PC-9 (cell line): ENCODE measurements around the gene NLGN1. TPM values are rescaled to one million over a fixed set of nuclear protein-coding genes. Genes with fewer than 3 reads are reported as not detected.
A peak's percentile ranks its signal among the peaks of the same experiment; 100 is the strongest.

Experiments used
- BruUV-seq: library from RNA; stranded (reverse); fragments of 400-500 nt; replicated peaks from 2 replicates; lab custom pipeline; 2021; lab: Mats Ljungman, UMichigan
- CTCF ChIA-PET: fragments of 300-600 bp; sonication (Branson Sonifier 250); formaldehyde crosslinking; loops from one replicate; lab custom pipeline; 2022; ENCODE audit warnings: antibody characterized with exemption; lab: Charles Lee
- POLR2A ChIA-PET: fragments of 300-600 bp; sonication (Branson Sonifier 250); formaldehyde crosslinking; loops from one replicate; lab custom pipeline; 2022; ENCODE audit warnings: antibody characterized with exemption; ENCODE audit not compliant: unreplicated experiment; lab: Charles Lee
- DNase-seq, 2 experiments: peaks; one replicate each; pipeline versions ENCODE4 v3.0.0 to v3.0.0-alpha.2; 2015 to 2022; ENCODE audit warnings: mixed read lengths in 1 of 2
- H2AFZ ChIP-seq: fragments of 200-600 bp; sonication (generic); 2 replicates; pipeline ENCODE4 v1.8.1; 2017; ENCODE audit warnings: antibody characterized with exemption
- H3F3A ChIP-seq: fragments of 200-600 bp; sonication (generic); 2 replicates; pipeline ENCODE4 v1.8.1; 2017; ENCODE audit warnings: antibody characterized with exemption, mild to moderate bottlenecking, low read depth; ENCODE audit not compliant: insufficient read depth
- H3K27ac ChIP-seq: fragments of 200-600 bp; sonication (generic); 2 replicates; pipeline ENCODE4 v1.6.1; 2016; ENCODE audit warnings: mixed run types
- H3K27me3 ChIP-seq: fragments of 200-600 bp; sonication (generic); 2 replicates; pipeline ENCODE4 v1.6.1; 2016; ENCODE audit warnings: low read depth, mixed run types; ENCODE audit not compliant: insufficient read depth
- H3K36me3 ChIP-seq: fragments of 200-600 bp; sonication (generic); 2 replicates; pipeline ENCODE4 v1.6.1; 2016; ENCODE audit warnings: low read depth, mixed run types
- H3K4me1 ChIP-seq: fragments of 200-600 bp; sonication (generic); replicated peaks from 2 replicates; pipeline ENCODE4 v1.6.1; 2016; ENCODE audit warnings: mixed run types; ENCODE audit not compliant: insufficient read depth
- H3K4me2 ChIP-seq: fragments of 200-600 bp; sonication (generic); 2 replicates; pipeline ENCODE4 v1.6.1; 2017; ENCODE audit warnings: mixed run types
- H3K4me3 ChIP-seq: fragments of 200-600 bp; sonication (generic); 2 replicates; pipeline ENCODE4 v1.6.1; 2016; ENCODE audit warnings: mixed run types
- H3K79me2 ChIP-seq: fragments of 200-600 bp; sonication (generic); 2 replicates; pipeline ENCODE4 v1.6.1; 2017; ENCODE audit warnings: low read depth, mixed run types
- H3K9me2 ChIP-seq: fragments of 200-600 bp; sonication (generic); 2 replicates; pipeline ENCODE4 v1.8.1; 2017; ENCODE audit warnings: mild to moderate bottlenecking; ENCODE audit not compliant: insufficient read depth
- H3K9me3 ChIP-seq: fragments of 200-600 bp; sonication (generic); 2 replicates; pipeline ENCODE4 v1.8.1; 2016; ENCODE audit warnings: low read depth; ENCODE audit not compliant: insufficient read depth
- H4K20me1 ChIP-seq: fragments of 200-600 bp; sonication (generic); 2 replicates; pipeline ENCODE4 v1.8.1; 2017; ENCODE audit not compliant: insufficient read depth
- EZH2 ChIP-seq: fragments of 200-600 bp; sonication (generic); IDR thresholded peaks from 2 replicates; pipeline ENCODE4 v1.8.0; 2017; ENCODE audit warnings: antibody characterized with exemption, low read depth
- intact Hi-C: fragments of 100-400 bp; cut with micrococcal nuclease; formaldehyde crosslinking; loops from one replicate; pipeline ENCODE4 v1.10.0; 2022; ENCODE audit not compliant: unreplicated experiment
- total RNA-seq: library from RNA; stranded (reverse); gene quantifications from 2 replicates; pipeline ENCODE4 v1.2.3, GENCODE V29; 2021
- TF ChIP-seq, protein P1 (sequence below): fragments of 200-600 bp; sonication (generic); conservative IDR thresholded peaks from 2 replicates; pipeline ENCODE4 v1.6.1; 2017; ENCODE audit warnings: mixed run types, antibody characterized with exemption, mild to moderate bottlenecking, moderate library complexity

Gene NLGN1
- total RNA-seq, 1 experiment from 2014 or later = 1.4 TPM

DNA sequence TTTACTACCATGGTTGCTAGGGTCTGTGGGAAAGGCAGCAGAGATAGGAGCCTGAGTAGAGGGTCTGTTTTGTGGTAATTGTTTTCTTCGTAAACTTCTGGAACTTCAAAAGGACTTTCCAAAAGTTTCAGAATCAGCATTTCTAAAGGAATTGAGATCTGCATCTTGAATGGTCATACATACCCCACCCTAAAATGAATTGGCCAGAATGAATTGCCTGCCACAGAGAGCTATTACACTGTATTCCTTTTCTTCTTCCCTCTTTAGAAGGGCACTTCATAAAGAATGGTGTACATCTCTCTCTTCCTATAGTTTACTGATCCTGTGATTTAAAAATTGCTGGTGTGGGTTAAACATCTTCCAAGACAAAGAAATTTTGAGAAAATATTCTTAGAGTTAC is 525.7 kb downstream of the NLGN1 start:
- ChIA-PET CTCF (no interaction called here), POLR2A (no interaction called here)
- no peaks in the 10 kb centered on the region for H3K79me2 ChIP-seq
- BruUV-seq = no TSS peak
- H3K36me3 ChIP-seq = no peaks in the 10 kb centered on the region
- DNase-seq = no peak
- intact Hi-C loops = no loop called here
- no peaks in the 10 kb centered on the region for H4K20me1 ChIP-seq
- H3F3A ChIP-seq = no peaks in the 10 kb centered on the region
- H2AFZ ChIP-seq = no peak overlapping the region
- H3K4me3 ChIP-seq = no peak overlapping the region
- no peak overlapping the region for H3K4me2 ChIP-seq
- no peak overlapping the region for H3K27ac ChIP-seq
- no peaks in the 10 kb centered on the region for H3K9me2 ChIP-seq
- TF ChIP-seq EZH2 = no peak
- TF ChIP-seq, protein P1, sequence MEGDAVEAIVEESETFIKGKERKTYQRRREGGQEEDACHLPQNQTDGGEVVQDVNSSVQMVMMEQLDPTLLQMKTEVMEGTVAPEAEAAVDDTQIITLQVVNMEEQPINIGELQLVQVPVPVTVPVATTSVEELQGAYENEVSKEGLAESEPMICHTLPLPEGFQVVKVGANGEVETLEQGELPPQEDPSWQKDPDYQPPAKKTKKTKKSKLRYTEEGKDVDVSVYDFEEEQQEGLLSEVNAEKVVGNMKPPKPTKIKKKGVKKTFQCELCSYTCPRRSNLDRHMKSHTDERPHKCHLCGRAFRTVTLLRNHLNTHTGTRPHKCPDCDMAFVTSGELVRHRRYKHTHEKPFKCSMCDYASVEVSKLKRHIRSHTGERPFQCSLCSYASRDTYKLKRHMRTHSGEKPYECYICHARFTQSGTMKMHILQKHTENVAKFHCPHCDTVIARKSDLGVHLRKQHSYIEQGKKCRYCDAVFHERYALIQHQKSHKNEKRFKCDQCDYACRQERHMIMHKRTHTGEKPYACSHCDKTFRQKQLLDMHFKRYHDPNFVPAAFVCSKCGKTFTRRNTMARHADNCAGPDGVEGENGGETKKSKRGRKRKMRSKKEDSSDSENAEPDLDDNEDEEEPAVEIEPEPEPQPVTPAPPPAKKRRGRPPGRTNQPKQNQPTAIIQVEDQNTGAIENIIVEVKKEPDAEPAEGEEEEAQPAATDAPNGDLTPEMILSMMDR = no peak
- H3K4me1 ChIP-seq = no peaks in the 10 kb centered on the region; the same call in 1 of the 2 replicates
- no peaks in the 10 kb centered on the region for H3K9me3 ChIP-seq
- no peaks in the 10 kb centered on the region for H3K27me3 ChIP-seq

DNA sequence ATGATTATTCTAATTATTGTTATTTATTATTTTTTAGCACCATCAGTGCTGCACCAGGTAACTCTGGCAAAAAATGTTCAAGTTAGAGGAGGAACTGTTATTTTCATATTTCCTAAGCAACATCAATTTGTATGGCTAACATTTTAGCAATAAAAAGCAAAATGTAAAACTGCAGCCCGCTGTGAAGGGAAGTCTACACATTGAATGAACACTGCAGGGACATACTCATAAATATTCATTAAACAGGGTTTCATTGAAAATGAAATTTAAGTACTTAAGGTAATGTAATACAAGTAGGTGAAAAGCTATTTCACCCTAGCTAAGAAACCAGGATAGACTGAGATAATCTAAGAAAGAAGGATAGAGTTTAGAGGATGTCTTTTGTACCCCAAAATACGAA is 532.7 kb downstream of the NLGN1 start:
- H3K27ac ChIP-seq = no peak overlapping the region
- no peaks in the 10 kb centered on the region for H3K9me3 ChIP-seq
- H4K20me1 ChIP-seq = no peaks in the 10 kb centered on the region
- no peaks in the 10 kb centered on the region for H3K4me1 ChIP-seq
- H3K4me3 ChIP-seq = no peak overlapping the region
- H3K36me3 ChIP-seq = no peaks in the 10 kb centered on the region
- no peaks in the 10 kb centered on the region for H3K9me2 ChIP-seq
- no peaks in the 10 kb centered on the region for H3K79me2 ChIP-seq
- no peak for DNase-seq
- intact Hi-C loops = no loop called here
- H3K27me3 ChIP-seq = no peaks in the 10 kb centered on the region
- H2AFZ ChIP-seq = no peak overlapping the region
- CTCF ChIA-PET = no interaction called here
- no peaks in the 10 kb centered on the region for H3F3A ChIP-seq
- no peak overlapping the region for H3K4me2 ChIP-seq
- POLR2A ChIA-PET = no interaction called here
- BruUV-seq = no TSS peak
- TF ChIP-seq, protein P1 = no peak
- TF ChIP-seq EZH2 = no peak

DNA sequence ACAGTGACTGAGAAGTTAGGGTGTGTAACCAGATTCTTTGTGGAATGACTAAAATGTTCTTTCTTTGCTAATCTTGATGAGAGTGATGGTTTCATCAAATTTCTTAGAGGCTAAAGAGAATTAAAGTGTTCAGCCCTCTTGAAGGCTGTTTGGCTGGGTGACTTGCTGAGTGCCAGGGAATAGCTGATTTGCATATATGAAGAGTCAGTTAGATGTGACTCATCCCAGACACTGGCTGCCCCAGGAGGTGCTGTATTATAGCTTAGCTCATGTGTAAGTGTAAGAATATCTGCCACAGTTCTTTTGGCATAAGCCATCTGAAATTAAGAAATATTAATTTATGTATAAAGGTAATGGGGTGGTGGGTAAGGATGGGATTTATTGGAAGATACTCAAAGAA is 535.1 kb downstream of the NLGN1 start:
- peak in 1 of 2 experiments; percentile 21 for DNase-seq
- Histone ChIP-seq H3K4me1 (no peaks in the 10 kb centered on the region), H3K4me3 (no peak overlapping the region), H3K27me3 (no peaks in the 10 kb centered on the region), H3K9me3 (no peaks in the 10 kb centered on the region), H3K79me2 (no peaks in the 10 kb centered on the region), H3K36me3 (no peaks in the 10 kb centered on the region), H3F3A (no peaks in the 10 kb centered on the region), H4K20me1 (no peaks in the 10 kb centered on the region), H3K9me2 (no peaks in the 10 kb centered on the region), H2AFZ (no peak overlapping the region), H3K4me2 (no peak overlapping the region), H3K27ac (no peak overlapping the region)
- intact Hi-C loops = no loop called here
- CTCF ChIA-PET = interaction anchor here (0.7 kb wide), 1 partner anchor 86 kb away, joined by 3 read pairs; no protein-coding TSS in a partner anchor
- no TSS peak for BruUV-seq
- TF ChIP-seq, protein P1 = no peak
- POLR2A ChIA-PET = no interaction called here
